ENCODE data around the gene GAREM2. TPM values are rescaled to one million over a fixed set of nuclear protein-coding genes. Genes with fewer than 3 reads are reported as not detected.

Gene GAREM2
- total and polyA plus RNA-seq, 9 of the 15 experiments (the other 6 are each of a cell fraction or from before 2014, with no cell fraction given): 1.7 to 12.4 (median 2.5) TPM

DNA sequence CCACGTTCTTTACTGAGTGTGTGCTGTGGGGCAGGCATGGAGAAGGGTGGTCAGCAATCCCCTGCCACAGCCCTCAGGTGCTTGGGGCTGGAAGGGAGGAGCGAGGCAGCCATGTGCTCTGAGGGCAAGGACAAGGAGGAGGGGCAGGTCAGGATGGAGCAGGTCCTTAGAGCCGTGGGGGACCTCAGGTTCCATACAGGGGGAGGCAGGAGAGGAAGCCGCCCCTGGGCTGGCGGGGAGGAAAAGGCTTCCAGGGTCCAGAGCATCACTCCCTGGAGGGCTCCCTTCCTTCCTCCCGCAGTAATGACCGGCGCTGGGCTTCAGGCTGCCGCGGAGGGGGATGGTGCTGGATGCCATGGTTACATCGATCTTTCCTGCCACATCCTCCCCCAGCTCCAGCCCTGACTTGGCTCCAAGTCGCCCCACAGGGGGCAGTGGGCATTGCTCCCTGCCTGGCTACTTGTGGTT, 6.6 kb downstream of the GAREM2 start (continued):
- TF ChIP-seq, protein P1, sequence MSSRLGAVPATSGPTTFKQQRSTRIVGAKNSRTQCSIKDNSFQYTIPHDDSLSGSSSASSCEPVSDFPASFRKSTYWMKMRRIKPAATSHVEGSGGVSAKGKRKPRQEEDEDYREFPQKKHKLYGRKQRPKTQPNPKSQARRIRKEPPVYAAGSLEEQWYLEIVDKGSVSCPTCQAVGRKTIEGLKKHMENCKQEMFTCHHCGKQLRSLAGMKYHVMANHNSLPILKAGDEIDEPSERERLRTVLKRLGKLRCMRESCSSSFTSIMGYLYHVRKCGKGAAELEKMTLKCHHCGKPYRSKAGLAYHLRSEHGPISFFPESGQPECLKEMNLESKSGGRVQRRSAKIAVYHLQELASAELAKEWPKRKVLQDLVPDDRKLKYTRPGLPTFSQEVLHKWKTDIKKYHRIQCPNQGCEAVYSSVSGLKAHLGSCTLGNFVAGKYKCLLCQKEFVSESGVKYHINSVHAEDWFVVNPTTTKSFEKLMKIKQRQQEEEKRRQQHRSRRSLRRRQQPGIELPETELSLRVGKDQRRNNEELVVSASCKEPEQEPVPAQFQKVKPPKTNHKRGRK (tag; IDR thresholded peaks at IDR 0.05): no peak
- no peak for TF ChIP-seq XRCC4 (IDR thresholded peaks at IDR 0.05; ENCODE audit: extremely low read depth, insufficient read depth, insufficient read length)
- TF ChIP-seq ZNF696 (CRISPR knock-in tag; conservative IDR thresholded peaks at IDR 0.05): no peak

DNA sequence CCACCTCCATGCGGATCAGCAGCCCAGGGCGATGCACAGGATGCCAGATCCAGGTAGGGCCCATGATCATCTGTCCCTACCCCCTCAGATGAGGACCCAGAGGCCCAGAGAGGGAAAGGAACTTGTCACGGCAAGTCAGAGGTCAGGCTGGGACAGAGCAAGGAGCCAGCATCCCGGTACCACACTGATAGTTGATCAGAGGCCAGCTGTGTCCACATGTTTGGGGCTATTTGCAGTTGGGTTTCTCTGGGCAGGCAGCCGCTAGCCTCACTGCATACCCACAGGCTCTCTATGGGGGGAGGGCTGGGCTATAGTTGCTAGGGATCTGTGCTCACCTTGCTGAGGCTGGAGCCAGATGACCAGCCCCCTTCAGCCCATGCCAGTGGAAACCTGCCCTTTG, 9.6 kb downstream of the GAREM2 start:
- H3K9me1 ChIP-seq (ENCODE audit: control insufficient read depth, insufficient read depth, low read length): no peaks in the 10 kb centered on the region
- in situ Hi-C loops (cut with MboI): no loop called here
- peaks cover 9% of the 10 kb centered on the region; the same call in 2 of the 3 replicates for H3K79me2 ChIP-seq (ENCODE audit: control insufficient read depth, insufficient read depth, low read length)
- 56% methylated on average over 5 of the region's 5 CpGs for WGBS (ENCODE audit: insufficient coverage, low coverage, missing lambda C conversion rate)
- H3K9me3 ChIP-seq (replicated peaks; ENCODE audit: control insufficient read depth, insufficient read depth, low read depth, low read length): no peaks in the 10 kb centered on the region
- ATAC-seq (no peak), FAIRE-seq (no peak), DNase-seq (ENCODE audit: extremely low read depth in 1 of 4, low spot score in 3 of 4) (no peak)
- CTCF ChIA-PET (ENCODE audit: low intra/inter-chr PET ratio): interaction anchor here (0.5 kb wide), 1 partner anchor 42 kb away, joined by 3 read pairs; no protein-coding TSS in a partner anchor
- POLR2A ChIA-PET: interaction anchor here (0.6 kb wide), 1 partner anchor 853 kb away, joined by 3 read pairs; no protein-coding TSS in a partner anchor
- no peak overlapping the region for H3K27ac ChIP-seq (ENCODE audit: extremely low read depth, low read depth, low read length)
- H3K36me3 ChIP-seq (ENCODE audit: control insufficient read depth, insufficient read depth, low read length): no peaks in the 10 kb centered on the region
- BruUV-seq (replicated peaks): no TSS peak
- no peaks in the 10 kb centered on the region for H4K20me1 ChIP-seq (replicated peaks; ENCODE audit: control insufficient read depth, insufficient read depth, low read length)
- intact Hi-C loops (cut with micrococcal nuclease): no loop called here
- no peak overlapping the region for H3K4me2 ChIP-seq (ENCODE audit: insufficient read depth, low read length)
- no peaks in the 10 kb centered on the region for H3K27me3 ChIP-seq (ENCODE audit: control insufficient read depth in 2 of 2, insufficient read depth in 2 of 2, low read length in 2 of 2)
- TF ChIP-seq TAF9B (IDR thresholded peaks at IDR 0.05; ENCODE audit: partially characterized antibody) (no peak), TCF7L2 (IDR thresholded peaks at IDR 0.05; ENCODE audit: low read depth, low read length) (no peak), STAT5B (CRISPR knock-in tag; IDR thresholded peaks at IDR 0.05) (no peak)
- TF ChIP-seq, protein P2, sequence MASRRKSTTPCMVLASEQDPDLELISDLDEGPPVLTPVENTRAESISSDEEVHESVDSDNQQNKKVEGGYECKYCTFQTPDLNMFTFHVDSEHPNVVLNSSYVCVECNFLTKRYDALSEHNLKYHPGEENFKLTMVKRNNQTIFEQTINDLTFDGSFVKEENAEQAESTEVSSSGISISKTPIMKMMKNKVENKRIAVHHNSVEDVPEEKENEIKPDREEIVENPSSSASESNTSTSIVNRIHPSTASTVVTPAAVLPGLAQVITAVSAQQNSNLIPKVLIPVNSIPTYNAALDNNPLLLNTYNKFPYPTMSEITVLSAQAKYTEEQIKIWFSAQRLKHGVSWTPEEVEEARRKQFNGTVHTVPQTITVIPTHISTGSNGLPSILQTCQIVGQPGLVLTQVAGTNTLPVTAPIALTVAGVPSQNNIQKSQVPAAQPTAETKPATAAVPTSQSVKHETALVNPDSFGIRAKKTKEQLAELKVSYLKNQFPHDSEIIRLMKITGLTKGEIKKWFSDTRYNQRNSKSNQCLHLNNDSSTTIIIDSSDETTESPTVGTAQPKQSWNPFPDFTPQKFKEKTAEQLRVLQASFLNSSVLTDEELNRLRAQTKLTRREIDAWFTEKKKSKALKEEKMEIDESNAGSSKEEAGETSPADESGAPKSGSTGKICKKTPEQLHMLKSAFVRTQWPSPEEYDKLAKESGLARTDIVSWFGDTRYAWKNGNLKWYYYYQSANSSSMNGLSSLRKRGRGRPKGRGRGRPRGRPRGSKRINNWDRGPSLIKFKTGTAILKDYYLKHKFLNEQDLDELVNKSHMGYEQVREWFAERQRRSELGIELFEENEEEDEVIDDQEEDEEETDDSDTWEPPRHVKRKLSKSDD (conservative IDR thresholded peaks at IDR 0.05; ENCODE audit: low read length): no peak
- TF ChIP-seq, protein P3, sequence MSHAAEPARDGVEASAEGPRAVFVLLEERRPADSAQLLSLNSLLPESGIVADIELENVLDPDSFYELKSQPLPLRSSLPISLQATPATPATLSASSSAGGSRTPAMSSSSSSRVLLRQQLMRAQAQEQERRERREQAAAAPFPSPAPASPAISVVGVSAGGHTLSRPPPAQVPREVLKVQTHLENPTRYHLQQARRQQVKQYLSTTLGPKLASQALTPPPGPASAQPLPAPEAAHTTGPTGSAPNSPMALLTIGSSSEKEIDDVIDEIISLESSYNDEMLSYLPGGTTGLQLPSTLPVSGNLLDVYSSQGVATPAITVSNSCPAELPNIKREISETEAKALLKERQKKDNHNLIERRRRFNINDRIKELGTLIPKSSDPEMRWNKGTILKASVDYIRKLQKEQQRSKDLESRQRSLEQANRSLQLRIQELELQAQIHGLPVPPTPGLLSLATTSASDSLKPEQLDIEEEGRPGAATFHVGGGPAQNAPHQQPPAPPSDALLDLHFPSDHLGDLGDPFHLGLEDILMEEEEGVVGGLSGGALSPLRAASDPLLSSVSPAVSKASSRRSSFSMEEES (CRISPR knock-in tag; IDR thresholded peaks at IDR 0.05): no peak
- TF ChIP-seq, protein P4, sequence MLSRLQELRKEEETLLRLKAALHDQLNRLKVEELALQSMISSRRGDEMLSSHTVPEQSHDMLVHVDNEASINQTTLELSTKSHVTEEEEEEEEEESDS (CRISPR knock-in tag; IDR thresholded peaks at IDR 0.05): no peak
- H3K9ac ChIP-seq (ENCODE audit: insufficient read depth in 1 of 2, low read depth in 2 of 2, low read length in 2 of 2): peak overlapping the region in 1 of 2 experiments; percentile 61; a peak in 1 of 4 replicates
- H2AFZ ChIP-seq (ENCODE audit: low read depth, low read length): no peak overlapping the region
- H3K4me1 ChIP-seq (replicated peaks in 1 of 2; ENCODE audit: control insufficient read depth in 2 of 2, insufficient read depth in 2 of 2, low read length in 2 of 2): peaks cover 18 to 42% of the 10 kb centered on the region in 2 experiments; a peak in 4 of 5 replicates
- no peak overlapping the region for H3K4me3 ChIP-seq
